Fibroblast of mammary gland (primary cell): ENCODE measurements around the gene CCDC186.

ENCODE experiments used
- DNase-seq: peaks from one replicate; pipeline ENCODE4 v3.0.0-alpha.2; 2010; ENCODE audit warnings: low read depth
- H3K4me3 ChIP-seq: 2 replicates; pipeline ENCODE4 v1.5.1; 2011; ENCODE audit warnings: low read depth, mild to moderate bottlenecking, low read length, moderate library complexity; ENCODE audit not compliant: control insufficient read depth
- TF ChIP-seq, protein P1 (sequence below): conservative IDR thresholded peaks from 2 replicates; pipeline ENCODE4 v1.5.1; 2011; ENCODE audit warnings: low read depth, low read length, inconsistent platforms; ENCODE audit not compliant: control insufficient read depth, insufficient read depth

The CCDC186 gene

DNA sequence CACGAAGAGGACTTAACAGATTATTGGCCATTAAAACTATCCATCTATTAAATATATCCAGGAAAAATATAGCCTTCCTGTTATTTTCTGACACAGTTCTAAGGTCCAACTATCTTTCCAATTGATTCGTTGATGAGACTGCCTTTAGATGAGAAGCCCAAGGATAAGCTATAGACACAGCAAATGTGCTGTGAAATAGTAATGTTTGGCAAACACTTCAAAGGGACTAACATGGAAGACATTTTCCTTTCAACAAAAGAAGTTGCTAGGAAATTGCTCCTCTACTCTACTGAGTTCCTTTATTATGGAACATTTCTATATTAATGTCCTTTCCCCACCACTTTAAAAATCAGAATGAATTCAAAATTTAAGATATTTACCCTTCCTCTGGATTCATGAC lies 38.5 kb downstream of the CCDC186 start:
- H3K4me3 ChIP-seq: no peak overlapping the region
- no peak for DNase-seq
- TF ChIP-seq, protein P1, sequence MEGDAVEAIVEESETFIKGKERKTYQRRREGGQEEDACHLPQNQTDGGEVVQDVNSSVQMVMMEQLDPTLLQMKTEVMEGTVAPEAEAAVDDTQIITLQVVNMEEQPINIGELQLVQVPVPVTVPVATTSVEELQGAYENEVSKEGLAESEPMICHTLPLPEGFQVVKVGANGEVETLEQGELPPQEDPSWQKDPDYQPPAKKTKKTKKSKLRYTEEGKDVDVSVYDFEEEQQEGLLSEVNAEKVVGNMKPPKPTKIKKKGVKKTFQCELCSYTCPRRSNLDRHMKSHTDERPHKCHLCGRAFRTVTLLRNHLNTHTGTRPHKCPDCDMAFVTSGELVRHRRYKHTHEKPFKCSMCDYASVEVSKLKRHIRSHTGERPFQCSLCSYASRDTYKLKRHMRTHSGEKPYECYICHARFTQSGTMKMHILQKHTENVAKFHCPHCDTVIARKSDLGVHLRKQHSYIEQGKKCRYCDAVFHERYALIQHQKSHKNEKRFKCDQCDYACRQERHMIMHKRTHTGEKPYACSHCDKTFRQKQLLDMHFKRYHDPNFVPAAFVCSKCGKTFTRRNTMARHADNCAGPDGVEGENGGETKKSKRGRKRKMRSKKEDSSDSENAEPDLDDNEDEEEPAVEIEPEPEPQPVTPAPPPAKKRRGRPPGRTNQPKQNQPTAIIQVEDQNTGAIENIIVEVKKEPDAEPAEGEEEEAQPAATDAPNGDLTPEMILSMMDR: no peak

DNA sequence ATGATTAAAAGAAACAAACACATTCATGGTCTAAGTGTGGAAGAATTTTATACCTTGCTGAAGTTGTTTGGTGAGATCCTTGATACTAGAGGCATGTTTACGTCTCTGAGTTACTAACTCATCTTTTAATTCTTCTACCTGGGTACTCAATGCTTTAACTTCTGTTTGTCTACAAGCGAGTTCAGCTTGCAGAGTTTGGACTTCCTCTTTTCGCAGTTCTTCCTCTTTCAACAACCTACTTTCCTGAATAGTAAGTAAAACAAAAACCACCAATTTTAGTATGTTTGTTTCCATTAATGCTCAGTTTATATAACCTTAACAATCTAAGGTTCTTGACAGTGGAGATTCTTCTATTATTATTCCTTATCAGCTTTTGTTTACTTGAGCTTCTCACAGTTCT lies 42.9 kb downstream of the CCDC186 start:
- no peak for DNase-seq
- TF ChIP-seq, protein P1: no peak
- no peak overlapping the region for H3K4me3 ChIP-seq

DNA sequence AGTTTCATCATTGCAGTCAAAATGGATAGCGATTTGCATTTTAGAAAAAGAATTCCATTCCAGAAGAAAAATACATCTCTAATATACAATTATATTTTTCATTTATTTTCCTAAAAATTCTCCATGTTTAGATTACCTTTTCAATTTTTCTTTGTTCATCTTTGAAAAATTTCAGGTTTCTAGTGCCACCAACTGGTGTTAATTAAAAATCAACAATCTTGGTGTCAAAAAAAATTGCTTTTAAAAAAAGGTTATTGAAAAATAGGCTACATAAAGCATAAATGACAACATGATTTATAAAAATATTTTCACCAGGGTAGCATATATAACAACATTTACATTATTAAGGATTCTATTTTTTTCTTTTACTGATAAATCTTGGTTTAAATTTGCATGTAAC lies 53.0 kb downstream of the CCDC186 start:
- DNase-seq: no peak
- TF ChIP-seq, protein P1: no peak
- H3K4me3 ChIP-seq: no peak overlapping the region

DNA sequence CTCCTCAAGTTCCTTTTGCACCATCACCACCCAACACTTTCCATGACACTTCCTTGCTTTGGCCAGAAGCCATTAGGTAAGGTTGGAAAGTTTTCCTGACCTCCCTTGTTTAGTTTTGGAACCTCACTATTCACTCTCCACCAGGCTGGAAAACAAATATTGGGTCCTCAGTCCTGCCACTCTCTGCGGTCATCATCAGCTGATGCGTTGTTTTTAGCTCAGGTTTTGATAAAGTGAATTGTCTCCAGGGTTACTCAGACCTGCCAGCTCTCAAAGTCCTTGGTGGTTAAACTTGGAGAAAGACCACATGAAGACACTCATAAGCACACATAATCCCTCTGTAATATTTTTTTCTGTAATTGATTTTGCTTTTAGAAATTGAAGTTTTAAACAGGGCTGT lies 55.5 kb downstream of the CCDC186 start:
- TF ChIP-seq, protein P1: no peak
- DNase-seq: no peak
- no peak overlapping the region for H3K4me3 ChIP-seq

DNA sequence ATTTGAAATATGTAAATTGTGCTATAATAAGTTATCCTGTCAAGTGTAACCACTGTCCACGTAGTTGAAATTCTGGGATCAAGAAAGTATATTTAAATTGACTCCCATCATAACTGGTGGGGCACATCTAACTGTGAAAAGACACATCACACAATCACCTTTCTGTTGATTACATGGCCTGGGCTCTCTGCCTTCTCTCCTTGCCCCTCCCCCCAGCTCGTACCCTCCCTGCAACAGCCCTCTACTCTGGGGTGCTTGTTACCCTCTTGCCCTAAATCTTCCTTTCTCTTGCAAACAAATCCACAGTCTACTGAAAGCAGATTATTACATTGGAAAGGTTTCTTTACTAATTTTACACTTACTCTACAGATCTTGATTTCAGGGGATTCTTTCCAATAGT lies 56.3 kb downstream of the CCDC186 start:
- no peak for DNase-seq
- H3K4me3 ChIP-seq: no peak overlapping the region
- TF ChIP-seq, protein P1: no peak

DNA sequence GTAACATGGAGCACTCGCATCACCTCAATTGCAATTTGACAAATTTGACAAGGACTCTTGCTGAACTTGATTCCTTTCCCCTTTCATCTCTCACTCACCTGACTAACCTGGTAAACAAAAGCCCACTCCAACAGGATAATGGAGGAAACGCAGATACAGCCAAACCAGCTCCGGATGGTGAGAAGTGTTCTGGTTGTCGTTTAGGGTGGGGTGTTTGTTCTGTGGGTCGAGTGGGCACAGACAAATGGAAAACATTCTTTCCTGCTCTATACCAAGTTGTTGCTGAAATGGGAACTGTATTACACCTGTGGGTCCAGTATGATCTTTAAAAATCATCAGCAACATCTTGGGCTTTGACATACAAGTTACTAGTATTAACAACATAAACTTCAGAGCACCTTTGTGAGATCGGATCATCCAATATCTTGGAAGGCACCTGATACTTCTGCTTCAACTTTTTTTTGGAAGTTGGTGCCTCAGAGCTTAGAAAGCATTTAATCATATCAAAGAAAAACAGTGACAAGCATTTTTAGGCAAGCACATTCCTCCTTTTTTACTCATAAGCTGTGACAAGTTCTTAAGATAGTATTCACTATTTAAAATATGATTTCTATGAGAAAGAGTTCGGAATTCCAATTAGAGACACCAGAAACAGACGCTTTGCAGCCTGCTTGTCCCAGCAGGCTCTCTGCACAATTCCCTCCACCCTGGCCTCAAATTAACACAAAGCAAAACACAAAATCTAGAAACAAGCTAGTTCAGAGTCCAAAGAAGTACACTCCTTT lies 58.1 kb downstream of the CCDC186 start:
- TF ChIP-seq, protein P1: no peak
- DNase-seq: no peak
- H3K4me3 ChIP-seq: no peak overlapping the region
